Right atrium auricular region (tissue), 2 donors: ENCODE measurements around the gene ATP6V1E1. TPM values are rescaled to one million over a fixed set of nuclear protein-coding genes. Genes with fewer than 3 reads are reported as not detected.

Experiments
- DNase-seq: peaks from one replicate; pipeline ENCODE4 v3.0.0-alpha.2; 2019; ENCODE audit warnings: low spot score
- H3K27ac ChIP-seq, 2 donors: fragments of 200-600 bp; sonication (generic); 1 replicate in 1 of 2; 2 replicates in 1 of 2; pipeline ENCODE4 v1.5.1; 2016 to 2019
- H3K27me3 ChIP-seq, 2 donors: fragments of 200-600 bp; sonication (generic); one replicate each; pipeline versions ENCODE4 v1.5.1 to v1.6.0; 2017 to 2019
- H3K36me3 ChIP-seq: fragments of 200-600 bp; sonication (generic); one replicate; pipeline ENCODE4 v1.5.1; 2016
- H3K4me1 ChIP-seq, 2 donors: fragments of 200-600 bp; sonication (generic); one replicate each; pipeline versions ENCODE4 v1.5.1 to v1.6.0; 2017 to 2019
- H3K4me3 ChIP-seq, 2 donors: fragments of 200-600 bp; sonication (generic); 1 replicate in 1 of 2; 2 replicates in 1 of 2; pipeline ENCODE4 v1.5.1; 2017 to 2019; ENCODE audit warnings: mild to moderate bottlenecking in 1 of 2, moderate library complexity in 1 of 2
- H3K9me3 ChIP-seq, 2 donors: fragments of 200-600 bp; sonication (generic); one replicate each; pipeline ENCODE4 v1.5.1; 2019
- total RNA-seq, 2 donors: library from RNA; depleted of rRNA; stranded (reverse); fragments of >200 nt; gene quantifications; one replicate each; pipeline ENCODE4 v1.1.0, GENCODE V29; 2016
- TF ChIP-seq, protein P1 (sequence below), 2 donors: fragments of 200-600 bp; sonication (generic); IDR thresholded peaks; one replicate each; pipeline ENCODE4 v1.5.1; 2019; ENCODE audit warnings: antibody characterized with exemption in 2 of 2

ATP6V1E1 gene
- total RNA-seq, 2 donors from 2014 or later: 202 to 213 TPM

DNA sequence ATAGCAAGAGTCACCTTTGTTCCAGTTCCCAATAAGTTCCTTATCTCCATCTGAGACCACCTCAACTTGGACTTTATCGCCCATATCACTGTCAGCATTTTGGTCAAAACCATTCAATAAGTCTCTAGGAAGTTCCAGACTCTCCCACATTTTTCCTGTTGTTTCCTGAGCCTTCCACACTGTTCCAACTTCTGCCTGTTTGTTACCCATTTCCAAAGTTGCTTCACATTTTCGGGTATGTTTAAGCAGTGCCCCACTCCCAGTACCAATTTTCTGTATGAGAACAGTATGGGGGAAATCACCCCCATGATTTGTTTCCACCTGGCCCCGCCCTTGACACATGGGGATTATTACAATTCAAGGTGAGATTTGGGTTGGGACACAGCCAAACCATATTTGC lies 36.7 kb upstream of the ATP6V1E1 start:
- Histone ChIP-seq H3K4me3 (no peak overlapping the region), H3K27ac (no peak overlapping the region), H3K9me3 (no peaks in the 10 kb centered on the region), H3K36me3 (peaks cover 37% of the 10 kb centered on the region), H3K4me1 (no peaks in the 10 kb centered on the region), H3K27me3 (no peaks in the 10 kb centered on the region)
- TF ChIP-seq, protein P1, sequence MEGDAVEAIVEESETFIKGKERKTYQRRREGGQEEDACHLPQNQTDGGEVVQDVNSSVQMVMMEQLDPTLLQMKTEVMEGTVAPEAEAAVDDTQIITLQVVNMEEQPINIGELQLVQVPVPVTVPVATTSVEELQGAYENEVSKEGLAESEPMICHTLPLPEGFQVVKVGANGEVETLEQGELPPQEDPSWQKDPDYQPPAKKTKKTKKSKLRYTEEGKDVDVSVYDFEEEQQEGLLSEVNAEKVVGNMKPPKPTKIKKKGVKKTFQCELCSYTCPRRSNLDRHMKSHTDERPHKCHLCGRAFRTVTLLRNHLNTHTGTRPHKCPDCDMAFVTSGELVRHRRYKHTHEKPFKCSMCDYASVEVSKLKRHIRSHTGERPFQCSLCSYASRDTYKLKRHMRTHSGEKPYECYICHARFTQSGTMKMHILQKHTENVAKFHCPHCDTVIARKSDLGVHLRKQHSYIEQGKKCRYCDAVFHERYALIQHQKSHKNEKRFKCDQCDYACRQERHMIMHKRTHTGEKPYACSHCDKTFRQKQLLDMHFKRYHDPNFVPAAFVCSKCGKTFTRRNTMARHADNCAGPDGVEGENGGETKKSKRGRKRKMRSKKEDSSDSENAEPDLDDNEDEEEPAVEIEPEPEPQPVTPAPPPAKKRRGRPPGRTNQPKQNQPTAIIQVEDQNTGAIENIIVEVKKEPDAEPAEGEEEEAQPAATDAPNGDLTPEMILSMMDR (IDR thresholded peaks at IDR 0.05): no peak
- DNase-seq: no peak

DNA sequence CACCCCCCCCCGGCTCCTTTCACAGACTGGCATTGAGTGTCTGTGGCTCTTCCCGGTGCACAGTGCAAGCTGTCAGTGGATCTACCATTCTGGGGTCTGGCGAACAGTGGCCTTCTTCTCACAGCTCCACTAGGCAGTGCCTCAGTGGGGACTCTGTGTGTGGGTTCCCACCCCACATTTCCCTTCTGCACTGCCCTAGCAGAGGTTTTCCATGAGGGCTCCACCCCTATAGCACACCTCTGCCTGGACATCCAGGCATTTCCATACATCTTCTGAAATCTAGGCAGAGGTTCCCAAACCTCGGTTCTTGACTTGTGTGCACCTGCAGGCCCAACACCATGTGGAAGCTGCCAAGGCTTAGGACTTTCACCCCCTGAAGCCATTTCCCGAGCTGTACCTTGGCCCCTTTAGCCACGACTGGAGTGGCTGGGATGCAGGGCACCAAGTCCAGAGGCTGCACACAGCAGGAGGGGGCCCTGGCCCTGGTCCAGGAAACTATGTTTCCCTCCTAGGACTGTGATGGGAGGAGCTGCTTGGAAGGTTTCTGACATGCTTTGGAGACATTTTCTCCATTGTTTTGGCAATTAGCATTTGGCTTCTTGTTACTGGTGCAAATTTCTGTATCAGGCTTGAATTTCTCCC lies 36.0 kb upstream of the ATP6V1E1 start:
- no peaks in the 10 kb centered on the region for H3K27me3 ChIP-seq
- TF ChIP-seq, protein P1 (IDR thresholded peaks at IDR 0.05): no peak
- DNase-seq: no peak
- H3K4me3 ChIP-seq: no peak overlapping the region
- no peaks in the 10 kb centered on the region for H3K4me1 ChIP-seq
- no peaks in the 10 kb centered on the region for H3K9me3 ChIP-seq
- no peak overlapping the region for H3K27ac ChIP-seq
- peaks cover 45% of the 10 kb centered on the region for H3K36me3 ChIP-seq

DNA sequence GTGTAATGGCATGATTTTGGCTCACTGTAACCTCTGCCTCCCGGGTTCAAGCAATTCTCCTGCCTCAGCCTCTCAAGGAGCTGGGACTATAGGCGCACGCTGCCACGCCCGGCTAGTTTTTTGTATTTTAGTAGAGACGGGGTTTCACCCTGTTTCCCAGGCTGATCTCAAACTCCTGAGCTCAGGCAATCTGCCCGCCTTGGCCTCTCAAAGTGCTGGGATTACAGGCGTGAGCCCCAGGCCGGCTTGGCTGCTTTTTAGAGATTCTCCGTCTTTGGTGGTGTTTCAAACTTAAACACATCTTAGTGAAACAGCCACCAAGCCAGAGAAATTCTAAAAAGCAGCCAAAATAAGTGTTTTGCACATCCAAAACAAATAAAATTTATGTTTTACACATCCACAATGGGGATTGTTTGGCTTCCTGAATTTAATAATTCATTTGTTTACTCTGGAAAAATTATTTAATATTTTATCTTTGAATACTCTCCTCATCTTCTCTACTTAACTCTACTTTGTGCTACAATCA lies 28.4 kb upstream of the ATP6V1E1 start:
- H3K4me1 ChIP-seq: no peaks in the 10 kb centered on the region
- TF ChIP-seq, protein P1 (IDR thresholded peaks at IDR 0.05): no peak
- no peaks in the 10 kb centered on the region for H3K9me3 ChIP-seq
- DNase-seq: no peak
- no peak overlapping the region for H3K27ac ChIP-seq
- H3K4me3 ChIP-seq: no peak overlapping the region
- peaks cover 30% of the 10 kb centered on the region for H3K36me3 ChIP-seq
- H3K27me3 ChIP-seq: no peaks in the 10 kb centered on the region

DNA sequence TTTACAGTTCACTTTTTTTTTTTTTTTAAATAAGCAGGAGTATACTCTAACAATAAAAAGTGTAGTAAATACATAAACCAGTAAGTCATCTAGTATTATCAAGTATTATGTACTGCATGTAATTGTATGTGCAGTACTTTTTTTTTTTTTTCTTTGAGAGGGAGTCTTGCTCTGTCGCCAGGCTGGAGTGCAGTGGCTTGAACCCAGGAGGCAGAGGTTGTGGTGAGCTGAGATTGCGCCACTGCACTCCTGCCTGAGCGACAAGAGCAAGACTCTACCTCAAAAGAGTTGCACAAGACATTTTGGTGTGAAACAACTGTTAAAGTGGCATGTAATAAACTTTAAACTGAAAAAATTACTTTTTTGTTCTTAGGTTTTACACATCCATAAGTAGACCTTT lies 26.7 kb upstream of the ATP6V1E1 start:
- Histone ChIP-seq H3K9me3 (no peaks in the 10 kb centered on the region), H3K4me1 (no peaks in the 10 kb centered on the region), H3K36me3 (peaks cover 16% of the 10 kb centered on the region), H3K4me3 (no peak overlapping the region), H3K27me3 (no peaks in the 10 kb centered on the region), H3K27ac (no peak overlapping the region)
- TF ChIP-seq, protein P1 (IDR thresholded peaks at IDR 0.05): no peak
- DNase-seq: no peak

DNA sequence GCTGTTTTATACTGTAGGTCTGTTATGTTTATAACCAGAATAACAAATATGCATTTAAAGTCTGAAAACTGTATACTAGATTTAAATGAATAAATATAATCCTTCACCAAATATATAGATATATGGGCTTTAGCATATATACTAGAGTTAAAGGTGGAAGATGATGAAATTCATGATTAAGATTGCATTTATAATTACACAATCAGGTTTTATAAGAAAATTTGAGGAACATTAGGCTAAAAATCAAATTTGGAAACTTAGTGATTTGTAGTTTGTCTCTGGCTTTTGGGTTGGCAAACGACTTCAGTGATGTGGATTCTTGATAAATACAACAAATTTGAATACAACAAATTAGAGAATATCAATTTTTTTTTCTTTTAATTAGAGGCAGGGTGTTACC lies 20.0 kb upstream of the ATP6V1E1 start:
- no peak for DNase-seq
- TF ChIP-seq, protein P1 (IDR thresholded peaks at IDR 0.05): no peak
- no peaks in the 10 kb centered on the region for H3K9me3 ChIP-seq
- no peaks in the 10 kb centered on the region for H3K36me3 ChIP-seq
- H3K4me3 ChIP-seq: no peak overlapping the region
- H3K27ac ChIP-seq: no peak overlapping the region
- H3K4me1 ChIP-seq: no peaks in the 10 kb centered on the region
- no peaks in the 10 kb centered on the region for H3K27me3 ChIP-seq

DNA sequence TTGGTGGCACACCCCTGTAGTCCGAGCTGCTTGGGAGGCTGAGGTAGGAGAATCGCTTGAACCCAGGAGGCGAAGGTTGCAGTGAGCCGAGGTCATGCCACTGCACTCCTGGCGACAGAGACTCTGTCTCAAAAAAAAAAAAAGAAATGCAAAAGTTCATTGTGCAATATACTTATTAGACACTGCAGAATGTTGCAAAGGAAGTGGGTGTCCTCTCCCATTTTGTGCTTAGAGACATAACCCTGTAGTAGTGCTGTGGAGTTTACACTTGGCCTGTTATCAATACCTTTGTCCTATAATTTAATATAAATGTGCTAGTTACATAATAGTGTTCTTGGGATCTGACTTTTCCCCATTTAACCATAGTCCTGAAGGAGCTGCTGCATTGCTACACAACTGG lies 19.4 kb upstream of the ATP6V1E1 start:
- H3K27ac ChIP-seq: no peak overlapping the region
- no peaks in the 10 kb centered on the region for H3K27me3 ChIP-seq
- no peak overlapping the region for H3K4me3 ChIP-seq
- H3K9me3 ChIP-seq: no peaks in the 10 kb centered on the region
- H3K36me3 ChIP-seq: no peaks in the 10 kb centered on the region
- no peaks in the 10 kb centered on the region for H3K4me1 ChIP-seq
- TF ChIP-seq, protein P1 (IDR thresholded peaks at IDR 0.05): no peak
- DNase-seq: no peak
